ENCODE results near the gene TNNI2.
"Not testable (repeated sequence)": the region's sequence is repeated elsewhere in the genome, so short reads cannot be mapped to it uniquely, and the experiment has no call there.

The TNNI2 gene

GRCh38 chr11:1838426-1839144, at the start of gene TNNI2:
Gene TNNI2 (plus strand): TSS chr11:1838981. CDS start chr11:1839697, 716 bp downstream.
- DNase-seq (ENCODE audit: low read depth), result no peak

GRCh38 chr11:1791912-1792311, 46.9 kb upstream of the TNNI2 start:
- DNase-seq (ENCODE audit: low read depth), result no peak

DNA sequence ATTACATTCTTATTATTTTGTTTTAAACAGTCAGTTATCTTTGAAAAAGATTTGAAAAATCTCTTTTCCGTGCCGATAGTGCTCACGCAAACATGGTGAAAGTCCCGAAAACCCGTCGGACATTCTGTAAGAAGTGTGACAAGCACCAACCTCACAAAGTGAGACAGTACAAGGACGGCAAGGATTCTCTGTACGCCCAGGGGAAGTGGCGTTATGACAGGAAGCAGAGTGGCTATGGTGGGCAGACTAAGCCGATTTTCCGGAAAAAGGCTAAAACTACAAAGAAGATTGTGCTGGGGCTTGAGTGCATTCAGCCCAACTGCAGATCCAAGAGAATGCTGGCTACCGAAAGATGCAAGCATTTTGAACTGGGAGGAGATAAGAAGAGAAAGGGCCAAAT, 46.3 kb upstream of the TNNI2 start:
- DNase-seq (ENCODE audit: low read depth), result no peak

- no peak for DNase-seq (ENCODE audit: low read depth)
Observed at GRCh38 chr11:1793081-1793480, 45.7 kb upstream of the TNNI2 start.

DNA sequence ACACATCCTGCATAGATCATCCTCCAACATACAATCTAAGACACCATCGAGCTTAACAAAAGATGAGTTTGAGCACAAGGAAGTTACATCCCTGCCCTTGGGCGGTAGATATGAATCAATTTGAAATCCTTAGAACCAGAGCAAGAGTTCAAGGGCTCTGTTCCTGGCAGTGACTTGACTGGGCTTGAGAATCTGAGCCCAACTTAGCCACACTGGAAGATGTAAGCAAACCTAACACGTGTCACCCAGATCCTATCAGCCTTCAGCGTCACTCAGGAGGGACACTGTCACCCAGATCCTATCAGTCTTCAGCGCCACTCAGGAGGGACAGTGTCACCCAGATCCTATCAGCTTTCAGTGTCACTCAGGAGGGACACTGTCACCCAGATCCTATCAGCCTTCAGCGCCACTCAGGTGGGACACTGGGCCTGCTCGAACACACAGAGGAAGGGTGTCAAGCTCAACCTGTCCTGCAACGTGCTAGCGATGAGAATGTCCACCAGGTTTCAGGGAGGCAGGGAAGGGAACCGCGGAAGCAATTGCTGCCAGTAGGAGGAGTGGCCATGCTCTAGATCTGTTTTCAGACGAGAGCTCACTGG, 42.3 kb upstream of the TNNI2 start:
- no peak for DNase-seq (ENCODE audit: low read depth)

- DNase-seq (ENCODE audit: low read depth), result no peak
Observed at GRCh38 chr11:1797391-1798125, 41.2 kb upstream of the TNNI2 start.

DNA sequence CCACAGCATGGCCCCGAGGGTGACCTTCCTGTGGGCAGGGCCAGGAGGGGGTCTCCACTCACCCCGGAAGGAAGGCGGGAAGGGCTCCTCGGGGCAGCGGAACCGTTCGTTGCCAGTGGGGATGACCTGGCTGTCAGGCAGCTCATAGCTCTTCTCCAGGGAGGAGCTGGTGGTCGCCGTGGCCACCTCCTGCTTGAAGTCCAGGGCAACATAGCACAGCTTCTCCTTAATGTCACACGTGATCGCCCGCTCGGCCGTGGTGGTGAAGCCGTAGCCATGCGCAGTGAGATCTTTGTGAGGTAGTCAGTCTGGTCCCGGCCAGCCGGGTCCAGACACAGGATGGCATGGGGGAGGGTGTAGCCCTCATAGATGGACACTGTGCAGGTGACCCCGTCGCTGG, 35.5 kb upstream of the TNNI2 start:
- no peak for DNase-seq (ENCODE audit: low read depth)

- DNase-seq (ENCODE audit: low read depth), result not testable (repeated sequence)
Observed at GRCh38 chr11:1803835-1804519, 34.8 kb upstream of the TNNI2 start.

GRCh38 chr11:1805525-1805924, 33.3 kb upstream of the TNNI2 start:
- DNase-seq (ENCODE audit: low read depth), result no peak

DNA sequence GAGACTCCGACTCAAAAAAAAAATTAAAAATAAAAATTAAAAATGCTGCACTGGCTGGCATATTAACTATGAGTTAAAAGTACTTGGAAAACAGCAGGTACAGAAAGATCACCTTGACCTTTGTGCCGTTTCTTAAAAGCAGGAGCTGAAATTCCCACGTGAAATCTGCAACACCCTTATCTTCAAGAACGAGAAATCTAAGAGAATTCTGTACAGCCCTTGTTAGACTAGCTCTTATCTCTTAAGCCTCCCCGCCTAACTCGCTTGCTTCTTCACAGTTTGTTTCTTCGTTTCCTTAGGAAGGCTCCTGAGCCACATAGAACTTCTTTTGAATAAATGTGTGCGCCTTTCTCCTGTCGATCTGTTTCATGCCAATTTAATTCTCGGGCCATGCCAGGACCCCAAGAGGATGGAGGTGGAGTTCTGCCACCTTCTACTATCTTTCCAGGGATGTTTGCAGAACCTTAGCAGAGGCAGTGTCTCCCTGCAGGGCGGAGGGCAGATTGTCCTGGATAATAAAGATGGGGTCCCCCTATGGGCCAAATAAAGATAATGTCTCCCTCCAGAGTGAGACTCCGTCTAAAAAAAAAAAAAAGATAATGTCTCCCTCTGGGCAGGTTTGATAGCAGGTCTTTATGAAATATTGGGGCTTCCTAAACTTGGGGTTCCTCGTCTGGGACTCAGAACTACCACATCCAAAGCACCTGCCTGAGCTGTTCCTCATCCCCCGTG, 31.4 kb upstream of the TNNI2 start:
- DNase-seq (ENCODE audit: low read depth), result no peak

- no peak for DNase-seq (ENCODE audit: low read depth)
Observed at GRCh38 chr11:1810761-1811160, 28.0 kb upstream of the TNNI2 start.

DNA sequence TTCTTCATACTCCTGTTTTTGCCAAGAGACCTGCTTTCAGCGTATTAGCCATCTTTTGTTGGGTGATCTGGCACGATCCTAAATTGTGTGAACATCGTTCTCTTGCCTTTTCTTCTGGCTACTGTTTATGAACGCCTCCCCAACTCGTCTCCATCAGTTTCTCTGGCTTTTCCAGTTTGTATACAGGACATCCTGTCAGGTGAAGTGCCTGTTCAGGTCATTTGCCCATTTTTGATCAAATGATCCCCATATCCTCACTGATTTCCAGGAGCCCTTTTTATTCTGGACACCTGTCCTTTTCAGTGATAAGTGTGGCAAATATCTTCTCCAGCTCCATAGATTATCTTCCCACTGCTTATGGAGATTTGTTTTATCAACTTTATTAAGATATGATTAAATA, 26.5 kb upstream of the TNNI2 start:
- DNase-seq (ENCODE audit: low read depth), result no peak

GRCh38 chr11:1812801-1813200, 26.0 kb upstream of the TNNI2 start:
- DNase-seq (ENCODE audit: low read depth), result no peak

GRCh38 chr11:1813356-1813755, 25.4 kb upstream of the TNNI2 start:
- not testable (repeated sequence) for DNase-seq (ENCODE audit: low read depth)

GRCh38 chr11:1814691-1815090, 24.1 kb upstream of the TNNI2 start:
- DNase-seq (ENCODE audit: low read depth), result no peak

DNA sequence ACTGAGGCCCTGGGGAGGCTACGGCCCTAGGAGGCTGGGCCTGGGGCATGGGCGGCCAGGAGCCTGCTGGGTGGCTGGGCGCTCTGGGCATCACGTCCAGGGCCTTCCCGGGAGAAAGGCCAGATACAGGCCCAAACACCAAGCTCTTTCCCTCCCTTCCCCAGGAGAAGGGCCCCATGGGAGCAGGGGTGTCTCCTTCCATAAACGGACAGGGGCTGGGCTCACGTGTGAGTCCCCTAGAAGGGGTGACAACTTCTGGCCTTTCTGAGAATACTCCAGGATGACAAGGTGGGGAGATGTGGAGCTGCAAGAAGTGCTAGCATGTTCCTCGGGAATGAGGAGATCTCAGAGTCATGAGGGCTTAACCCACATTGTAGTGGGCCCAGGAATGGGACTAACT, 23.5 kb upstream of the TNNI2 start:
- no peak for DNase-seq (ENCODE audit: low read depth)

GRCh38 chr11:1815751-1816150, 23.0 kb upstream of the TNNI2 start:
- DNase-seq (ENCODE audit: low read depth), result no peak

DNA sequence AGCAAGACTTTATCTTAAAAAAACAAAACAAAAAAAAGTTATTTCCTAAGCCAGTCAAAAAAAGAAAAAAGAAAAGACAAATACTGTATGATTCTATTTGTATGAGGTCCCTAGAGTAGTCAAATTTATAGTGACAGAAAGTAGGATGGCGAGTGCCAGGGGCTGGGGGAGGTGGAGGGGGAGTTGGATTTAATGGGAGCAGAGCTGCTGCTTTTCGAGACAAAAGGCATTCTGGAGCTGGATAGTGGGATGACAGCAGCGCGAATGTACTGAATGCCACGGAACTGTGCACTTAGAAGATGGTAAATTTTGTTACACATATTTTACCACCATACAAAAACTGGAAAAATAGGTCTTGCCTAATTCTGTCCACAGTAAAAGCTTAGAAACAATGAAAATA, 21.8 kb upstream of the TNNI2 start:
- no peak for DNase-seq (ENCODE audit: low read depth)

DNA sequence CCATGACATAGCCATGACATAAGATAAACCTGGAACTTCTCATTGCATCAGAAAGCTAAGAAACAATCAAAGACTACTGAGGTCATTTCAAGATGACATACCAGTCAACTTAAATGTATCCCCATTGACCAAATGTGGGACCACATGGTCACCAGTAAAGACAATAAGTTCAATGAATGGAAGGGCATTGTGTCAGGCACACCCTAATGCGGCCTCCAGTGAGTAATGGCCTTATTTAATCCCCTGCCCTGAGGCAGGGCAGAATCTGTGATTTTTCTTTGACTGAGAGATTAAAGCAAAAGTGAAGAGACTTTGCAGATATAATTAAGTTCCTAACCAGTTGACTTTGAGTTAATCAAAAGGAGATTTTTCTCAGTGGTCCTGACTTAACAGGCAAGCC, 21.3 kb upstream of the TNNI2 start:
- no peak for DNase-seq (ENCODE audit: low read depth)

DNA sequence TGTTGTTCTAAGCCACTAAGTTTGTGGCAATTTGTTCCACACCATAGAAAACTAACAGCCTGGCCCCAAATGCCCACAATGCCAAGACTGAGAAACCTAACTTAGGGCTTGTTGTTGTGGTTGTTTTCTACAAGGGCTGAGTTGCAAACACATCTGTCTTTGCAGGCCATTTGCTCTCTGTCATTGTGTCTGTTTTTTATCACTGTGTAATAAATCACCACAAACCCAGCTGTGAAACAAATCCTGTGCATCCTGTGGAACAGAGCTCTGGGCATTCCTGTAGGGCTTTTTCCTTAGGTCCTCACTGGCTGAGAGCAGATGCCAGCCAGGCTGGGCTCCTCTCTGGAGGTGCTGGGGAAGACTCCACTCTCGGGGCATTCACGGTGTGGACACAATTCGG, 19.7 kb upstream of the TNNI2 start:
- DNase-seq (ENCODE audit: low read depth), result no peak

GRCh38 chr11:1820463-1821325, 18.1 kb upstream of the TNNI2 start:
- no peak for DNase-seq (ENCODE audit: low read depth)
